ENCODE results near the gene C2orf68.

Gene C2orf68

DNA sequence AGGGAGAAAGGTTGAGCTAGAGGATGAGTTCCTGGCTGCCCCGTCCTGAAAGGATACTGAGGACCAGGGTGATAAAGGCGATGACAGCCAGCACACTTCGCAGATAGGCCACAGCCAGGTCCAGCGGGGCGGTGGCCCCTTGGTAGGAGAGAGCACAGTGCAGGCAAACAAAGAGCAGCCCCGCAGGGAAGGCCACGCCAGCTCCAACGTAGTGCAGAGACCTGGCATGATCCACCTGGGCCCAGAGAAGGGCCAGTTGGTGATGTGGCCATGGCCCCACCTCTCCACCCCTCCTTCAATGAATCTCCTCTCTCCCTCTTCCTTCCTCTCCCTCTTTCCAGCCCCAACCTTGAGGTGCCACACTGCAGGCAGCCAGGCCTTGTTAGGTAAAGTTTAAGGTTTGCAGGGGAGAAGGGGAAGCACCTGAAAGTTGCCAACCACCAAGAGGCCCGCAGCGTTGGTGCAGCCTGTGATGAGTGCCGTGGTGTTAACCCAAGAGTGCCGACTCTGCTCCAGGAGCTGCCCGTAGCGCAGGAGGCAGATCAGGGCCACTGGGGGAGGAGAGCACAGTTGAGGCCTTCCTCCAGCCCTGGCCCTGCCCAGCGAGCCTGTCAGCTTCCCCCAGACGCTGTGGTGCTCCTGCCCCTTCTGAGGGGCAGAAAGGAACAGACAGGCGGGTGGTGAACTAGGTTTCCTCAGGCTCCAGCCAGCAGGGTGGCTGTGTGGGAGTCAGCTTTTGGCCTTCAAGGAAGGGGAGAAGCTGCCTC is 12.2 kb downstream of the C2orf68 start:
- CTCF ChIA-PET = interaction anchor here (0.6 to 1.1 kb wide), 2 partner anchors 51 to 144 kb away, joined by 3 to 4 read pairs; no protein-coding TSS in a partner anchor
- Histone ChIP-seq H3K9me3 (ENCODE audit: control insufficient read depth, insufficient read depth, low read depth, low read length) (no peaks in the 10 kb centered on the region), H3K27ac (ENCODE audit: extremely low read depth, low read depth, low read length) (no peak overlapping the region; the same call in 1 of the 2 replicates), H3K4me3 (ENCODE audit: low read depth, low read length) (no peak overlapping the region), H3K36me3 (ENCODE audit: control insufficient read depth in 2 of 2, insufficient read depth in 1 of 2, low read length in 2 of 2) (peaks cover 7 to 35% of the 10 kb centered on the region in 2 experiments; a peak in 2 of 3 replicates), H3K4me1 (ENCODE audit: control insufficient read depth, insufficient read depth, low read length) (0 out of 2 replicates have a peak, but pooled peaks cover 5% of the 10 kb centered on the region)
- POLR2A ChIA-PET = interaction anchor here (1.0 to 1.1 kb wide), 2 partner anchors 16 to 22 kb away, joined by 3 read pairs; no protein-coding TSS in a partner anchor
- TF ChIP-seq GLIS2 (tag by site-specific recombination; IDR thresholded peaks at IDR 0.05) = no peak
- no peak for TF ChIP-seq ZNF76 (tag by site-specific recombination; IDR thresholded peaks at IDR 0.05; ENCODE audit: borderline replicate concordance, low read depth)
- TF ChIP-seq, protein P1, sequence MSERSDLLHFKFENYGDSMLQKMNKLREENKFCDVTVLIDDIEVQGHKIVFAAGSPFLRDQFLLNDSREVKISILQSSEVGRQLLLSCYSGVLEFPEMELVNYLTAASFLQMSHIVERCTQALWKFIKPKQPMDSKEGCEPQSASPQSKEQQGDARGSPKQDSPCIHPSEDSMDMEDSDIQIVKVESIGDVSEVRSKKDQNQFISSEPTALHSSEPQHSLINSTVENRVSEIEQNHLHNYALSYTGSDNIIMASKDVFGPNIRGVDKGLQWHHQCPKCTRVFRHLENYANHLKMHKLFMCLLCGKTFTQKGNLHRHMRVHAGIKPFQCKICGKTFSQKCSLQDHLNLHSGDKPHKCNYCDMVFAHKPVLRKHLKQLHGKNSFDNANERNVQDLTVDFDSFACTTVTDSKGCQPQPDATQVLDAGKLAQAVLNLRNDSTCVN (tag by site-specific recombination; optimal IDR thresholded peaks at IDR 0.05) = no peak
- TF ChIP-seq, protein P2, sequence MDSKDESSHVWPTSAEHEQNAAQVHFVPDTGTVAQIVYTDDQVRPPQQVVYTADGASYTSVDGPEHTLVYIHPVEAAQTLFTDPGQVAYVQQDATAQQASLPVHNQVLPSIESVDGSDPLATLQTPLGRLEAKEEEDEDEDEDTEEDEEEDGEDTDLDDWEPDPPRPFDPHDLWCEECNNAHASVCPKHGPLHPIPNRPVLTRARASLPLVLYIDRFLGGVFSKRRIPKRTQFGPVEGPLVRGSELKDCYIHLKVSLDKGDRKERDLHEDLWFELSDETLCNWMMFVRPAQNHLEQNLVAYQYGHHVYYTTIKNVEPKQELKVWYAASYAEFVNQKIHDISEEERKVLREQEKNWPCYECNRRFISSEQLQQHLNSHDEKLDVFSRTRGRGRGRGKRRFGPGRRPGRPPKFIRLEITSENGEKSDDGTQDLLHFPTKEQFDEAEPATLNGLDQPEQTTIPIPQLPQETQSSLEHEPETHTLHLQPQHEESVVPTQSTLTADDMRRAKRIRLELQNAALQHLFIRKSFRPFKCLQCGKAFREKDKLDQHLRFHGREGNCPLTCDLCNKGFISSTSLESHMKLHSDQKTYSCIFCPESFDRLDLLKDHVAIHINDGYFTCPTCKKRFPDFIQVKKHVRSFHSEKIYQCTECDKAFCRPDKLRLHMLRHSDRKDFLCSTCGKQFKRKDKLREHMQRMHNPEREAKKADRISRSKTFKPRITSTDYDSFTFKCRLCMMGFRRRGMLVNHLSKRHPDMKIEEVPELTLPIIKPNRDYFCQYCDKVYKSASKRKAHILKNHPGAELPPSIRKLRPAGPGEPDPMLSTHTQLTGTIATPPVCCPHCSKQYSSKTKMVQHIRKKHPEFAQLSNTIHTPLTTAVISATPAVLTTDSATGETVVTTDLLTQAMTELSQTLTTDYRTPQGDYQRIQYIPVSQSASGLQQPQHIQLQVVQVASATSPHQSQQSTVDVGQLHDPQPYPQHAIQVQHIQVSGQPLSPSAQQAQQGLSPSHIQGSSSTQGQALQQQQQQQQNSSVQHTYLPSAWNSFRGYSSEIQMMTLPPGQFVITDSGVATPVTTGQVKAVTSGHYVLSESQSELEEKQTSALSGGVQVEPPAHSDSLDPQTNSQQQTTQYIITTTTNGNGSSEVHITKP (tag by site-specific recombination; IDR thresholded peaks at IDR 0.05) = 0 out of 2 replicates have a peak, but pooled peaks have one; percentile 16
- no peak for TF ChIP-seq ZFP3 (tag by site-specific recombination; IDR thresholded peaks at IDR 0.05; ENCODE audit: low read depth)

DNA sequence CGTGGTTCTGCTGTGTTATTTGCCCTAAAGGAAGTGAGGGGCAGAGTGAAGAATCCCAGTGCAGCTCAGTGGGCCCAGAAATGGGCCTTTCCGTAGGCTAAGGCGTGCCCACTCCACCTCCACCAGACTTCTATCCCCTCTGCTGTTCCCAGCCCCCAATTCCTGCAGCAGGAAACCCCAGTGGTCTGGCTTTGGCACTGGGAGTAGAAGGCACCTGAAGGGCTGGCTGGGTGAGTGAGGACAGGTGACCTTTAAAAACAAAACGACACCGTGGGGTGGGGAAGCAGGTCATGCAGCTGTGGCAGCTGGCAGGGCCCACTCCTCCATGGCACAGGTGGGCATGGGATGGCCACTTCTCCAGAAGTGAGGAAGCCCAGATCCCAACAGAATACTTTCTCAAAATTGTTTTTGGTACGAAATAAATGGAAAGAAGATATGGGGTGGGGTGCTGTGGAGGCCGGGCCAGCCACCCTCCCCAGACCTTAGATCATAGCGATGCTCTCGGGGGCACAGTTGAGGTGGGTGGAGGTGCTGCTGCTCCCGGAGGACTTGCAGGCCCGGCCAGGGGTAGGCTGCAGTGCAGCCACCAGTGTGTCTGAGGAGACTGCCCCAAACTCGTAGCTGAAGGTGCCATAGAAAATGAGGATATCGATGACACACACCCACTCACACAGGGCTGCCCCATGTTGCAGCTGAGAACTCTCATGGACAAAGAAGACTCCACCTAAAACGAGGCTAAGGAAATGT is 13.1 kb downstream of the C2orf68 start:
- Histone ChIP-seq H3K27ac (ENCODE audit: extremely low read depth, low read depth, low read length) (no peak overlapping the region), H3K4me3 (ENCODE audit: low read depth, low read length) (no peak overlapping the region), H3K4me1 (ENCODE audit: control insufficient read depth, insufficient read depth, low read length) (0 out of 2 replicates have a peak, but pooled peaks cover 5% of the 10 kb centered on the region), H3K9me3 (ENCODE audit: control insufficient read depth, insufficient read depth, low read depth, low read length) (no peaks in the 10 kb centered on the region), H3K36me3 (ENCODE audit: control insufficient read depth in 2 of 2, insufficient read depth in 1 of 2, low read length in 2 of 2) (peaks cover 7 to 35% of the 10 kb centered on the region in 2 experiments; a peak in 2 of 3 replicates)
- ChIA-PET CTCF (interaction anchor here (0.6 kb wide), 1 partner anchor 143 kb away, joined by 4 read pairs; no protein-coding TSS in a partner anchor), POLR2A (interaction anchor here (1.0 kb wide), 1 partner anchor 15 kb away, joined by 3 read pairs; no protein-coding TSS in a partner anchor)
- TF ChIP-seq SETDB1 (IDR thresholded peaks at IDR 0.05; ENCODE audit: insufficient read length, low read length) (no peak), HOXA7 (CRISPR knock-in tag; IDR thresholded peaks at IDR 0.05; ENCODE audit: borderline replicate concordance) (no peak)

DNA sequence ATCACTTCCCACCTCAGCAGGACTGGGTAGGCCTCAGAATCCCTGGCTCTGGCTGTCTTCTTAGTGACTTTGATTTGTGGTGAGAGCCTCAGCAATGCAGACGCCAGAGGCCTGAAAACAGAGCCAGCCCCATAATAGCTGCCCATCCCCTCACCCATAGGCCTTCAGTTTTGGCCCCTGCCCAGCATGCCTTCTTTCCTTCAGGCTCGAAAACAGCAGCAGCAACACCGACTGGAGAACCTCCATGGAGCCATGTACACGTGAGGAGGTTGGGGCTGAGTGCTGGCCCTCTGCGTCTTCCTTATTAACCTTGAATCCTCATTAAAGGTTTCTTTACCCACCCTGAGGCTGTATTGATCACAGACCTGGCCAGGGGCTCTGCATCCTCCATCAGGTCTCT is 14.6 kb downstream of the C2orf68 start:
- H3K4me1 ChIP-seq (ENCODE audit: control insufficient read depth, insufficient read depth, low read length) = 0 out of 2 replicates have a peak, but pooled peaks cover 3% of the 10 kb centered on the region
- H3K36me3 ChIP-seq (ENCODE audit: control insufficient read depth in 2 of 2, insufficient read depth in 1 of 2, low read length in 2 of 2) = peaks cover 7 to 35% of the 10 kb centered on the region in 2 experiments; a peak in 2 of 3 replicates
- no peaks in the 10 kb centered on the region for H3K9me3 ChIP-seq (ENCODE audit: control insufficient read depth, insufficient read depth, low read depth, low read length)
- CTCF ChIA-PET = interaction anchor here (1.2 kb wide), 1 partner anchor 8 kb away, joined by 3 read pairs; no protein-coding TSS in a partner anchor
- H3K4me3 ChIP-seq (ENCODE audit: low read depth, low read length) = no peak overlapping the region
- POLR2A ChIA-PET = interaction anchor here (2.7 to 4.1 kb wide), 2 partner anchors 8 to 37 kb away, joined by 32 to 43 read pairs; partner anchors contain the start of gene GGCX
- H3K27ac ChIP-seq (ENCODE audit: extremely low read depth, low read depth, low read length) = no peak overlapping the region
- TF ChIP-seq ZNF510 (tag by site-specific recombination; IDR thresholded peaks at IDR 0.05; ENCODE audit: insufficient replicate concordance) = no peak
- no peak for TF ChIP-seq ZNF654 (tag by site-specific recombination; IDR thresholded peaks at IDR 0.05; ENCODE audit: low read depth)
- TF ChIP-seq ZNF335 (tag by site-specific recombination; conservative IDR thresholded peaks at IDR 0.05) = no peak
- no peak for TF ChIP-seq ZBTB48 (tag by site-specific recombination; IDR thresholded peaks at IDR 0.05)
- TF ChIP-seq, protein P3, sequence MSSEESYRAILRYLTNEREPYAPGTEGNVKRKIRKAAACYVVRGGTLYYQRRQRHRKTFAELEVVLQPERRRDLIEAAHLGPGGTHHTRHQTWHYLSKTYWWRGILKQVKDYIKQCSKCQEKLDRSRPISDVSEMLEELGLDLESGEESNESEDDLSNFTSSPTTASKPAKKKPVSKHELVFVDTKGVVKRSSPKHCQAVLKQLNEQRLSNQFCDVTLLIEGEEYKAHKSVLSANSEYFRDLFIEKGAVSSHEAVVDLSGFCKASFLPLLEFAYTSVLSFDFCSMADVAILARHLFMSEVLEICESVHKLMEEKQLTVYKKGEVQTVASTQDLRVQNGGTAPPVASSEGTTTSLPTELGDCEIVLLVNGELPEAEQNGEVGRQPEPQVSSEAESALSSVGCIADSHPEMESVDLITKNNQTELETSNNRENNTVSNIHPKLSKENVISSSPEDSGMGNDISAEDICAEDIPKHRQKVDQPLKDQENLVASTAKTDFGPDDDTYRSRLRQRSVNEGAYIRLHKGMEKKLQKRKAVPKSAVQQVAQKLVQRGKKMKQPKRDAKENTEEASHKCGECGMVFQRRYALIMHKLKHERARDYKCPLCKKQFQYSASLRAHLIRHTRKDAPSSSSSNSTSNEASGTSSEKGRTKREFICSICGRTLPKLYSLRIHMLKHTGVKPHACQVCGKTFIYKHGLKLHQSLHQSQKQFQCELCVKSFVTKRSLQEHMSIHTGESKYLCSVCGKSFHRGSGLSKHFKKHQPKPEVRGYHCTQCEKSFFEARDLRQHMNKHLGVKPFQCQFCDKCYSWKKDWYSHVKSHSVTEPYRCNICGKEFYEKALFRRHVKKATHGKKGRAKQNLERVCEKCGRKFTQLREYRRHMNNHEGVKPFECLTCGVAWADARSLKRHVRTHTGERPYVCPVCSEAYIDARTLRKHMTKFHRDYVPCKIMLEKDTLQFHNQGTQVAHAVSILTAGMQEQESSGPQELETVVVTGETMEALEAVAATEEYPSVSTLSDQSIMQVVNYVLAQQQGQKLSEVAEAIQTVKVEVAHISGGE (tag by site-specific recombination; conservative IDR thresholded peaks at IDR 0.05; ENCODE audit: low read depth) = no peak
- TF ChIP-seq, protein P4, sequence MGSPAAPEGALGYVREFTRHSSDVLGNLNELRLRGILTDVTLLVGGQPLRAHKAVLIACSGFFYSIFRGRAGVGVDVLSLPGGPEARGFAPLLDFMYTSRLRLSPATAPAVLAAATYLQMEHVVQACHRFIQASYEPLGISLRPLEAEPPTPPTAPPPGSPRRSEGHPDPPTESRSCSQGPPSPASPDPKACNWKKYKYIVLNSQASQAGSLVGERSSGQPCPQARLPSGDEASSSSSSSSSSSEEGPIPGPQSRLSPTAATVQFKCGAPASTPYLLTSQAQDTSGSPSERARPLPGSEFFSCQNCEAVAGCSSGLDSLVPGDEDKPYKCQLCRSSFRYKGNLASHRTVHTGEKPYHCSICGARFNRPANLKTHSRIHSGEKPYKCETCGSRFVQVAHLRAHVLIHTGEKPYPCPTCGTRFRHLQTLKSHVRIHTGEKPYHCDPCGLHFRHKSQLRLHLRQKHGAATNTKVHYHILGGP (tag by site-specific recombination; IDR thresholded peaks at IDR 0.05) = no peak
- TF ChIP-seq ZNF146 (tag by site-specific recombination; IDR thresholded peaks at IDR 0.05) = no peak
- TF ChIP-seq ZNF624 (tag by site-specific recombination; IDR thresholded peaks at IDR 0.05) = no peak
- TF ChIP-seq ZNF548 (tag by site-specific recombination; IDR thresholded peaks at IDR 0.05) = no peak
- TF ChIP-seq ZNF202 (tag by site-specific recombination; IDR thresholded peaks at IDR 0.05; ENCODE audit: borderline replicate concordance) = no peak
- TF ChIP-seq EGR2 (tag by site-specific recombination; IDR thresholded peaks at IDR 0.05; ENCODE audit: low read depth) = no peak

All from HEK293 (cell line).